HG02970 (cell line): Measurements from ENCODE around the gene CTNNA3.

Source experiments
- ATAC-seq: cut with Tn5 transposase; IDR thresholded peaks from one replicate; pipeline ENCODE4 v1.9.1; 2021; ENCODE audit warnings: mild to moderate bottlenecking, moderate library complexity, moderate number of reproducible peaks; ENCODE audit not compliant: unreplicated experiment, low FRiP score

CTNNA3 gene

GRCh38 chr10:66917104-66917503 is 778.9 kb downstream of the CTNNA3 start:
- ATAC-seq, result no peak

- no peak for ATAC-seq
Measured at GRCh38 chr10:66916030-66916429, 780.0 kb downstream of the CTNNA3 start.

- ATAC-seq, result no peak
Measured at GRCh38 chr10:66910671-66911070, 785.3 kb downstream of the CTNNA3 start.

- ATAC-seq, result no peak
Measured at GRCh38 chr10:66892871-66893270, 803.1 kb downstream of the CTNNA3 start.

- no peak for ATAC-seq
Measured at GRCh38 chr10:66888237-66888636, 807.8 kb downstream of the CTNNA3 start.

GRCh38 chr10:66886848-66887247 is 809.1 kb downstream of the CTNNA3 start:
- no peak for ATAC-seq

- ATAC-seq, result no peak
Measured at GRCh38 chr10:66882271-66882670, 813.7 kb downstream of the CTNNA3 start.

GRCh38 chr10:66881814-66882213 is 814.2 kb downstream of the CTNNA3 start:
- no peak for ATAC-seq

- ATAC-seq, result no peak
Measured at GRCh38 chr10:66880826-66881225, 815.2 kb downstream of the CTNNA3 start.

GRCh38 chr10:66880292-66880691 is 815.7 kb downstream of the CTNNA3 start:
- ATAC-seq, result no peak

- no peak for ATAC-seq
Measured at GRCh38 chr10:66877361-66877760, 818.6 kb downstream of the CTNNA3 start.

GRCh38 chr10:66869635-66870034 is 826.4 kb downstream of the CTNNA3 start:
- no peak for ATAC-seq

GRCh38 chr10:66862687-66863258 is 833.2 kb downstream of the CTNNA3 start:
- ATAC-seq, result no peak

- ATAC-seq, result no peak
Measured at GRCh38 chr10:66860376-66860945, 835.5 kb downstream of the CTNNA3 start.

- ATAC-seq, result no peak
Measured at GRCh38 chr10:66852811-66853210, 843.2 kb downstream of the CTNNA3 start.

- no peak for ATAC-seq
Measured at GRCh38 chr10:66848856-66849255, 847.1 kb downstream of the CTNNA3 start.

GRCh38 chr10:66844176-66844942 is 851.6 kb downstream of the CTNNA3 start:
- no peak for ATAC-seq

GRCh38 chr10:66843396-66843795 is 852.6 kb downstream of the CTNNA3 start:
- no peak for ATAC-seq

- no peak for ATAC-seq
Measured at GRCh38 chr10:66842867-66843266, 853.1 kb downstream of the CTNNA3 start.

- no peak for ATAC-seq
Measured at GRCh38 chr10:66842371-66842770, 853.6 kb downstream of the CTNNA3 start.

GRCh38 chr10:66838656-66839055 is 857.3 kb downstream of the CTNNA3 start:
- no peak for ATAC-seq

GRCh38 chr10:66837990-66838389 is 858.0 kb downstream of the CTNNA3 start:
- ATAC-seq, result no peak
